T47D (cell line): ENCODE results near the gene GYPC.
"Not testable (repeated sequence)": the region's sequence is repeated elsewhere in the genome, so short reads cannot be mapped to it uniquely, and the experiment has no call there.

Source experiments
- DNase-seq, 2 experiments: peaks; one replicate each; pipeline versions ENCODE4 v3.0.0 to v3.0.0-alpha.2; 2011 to 2012; ENCODE audit warnings: low read depth in 1 of 2, low spot score in 1 of 2
- JUND ChIP-seq: IDR thresholded peaks from 2 replicates; pipeline ENCODE4 v1.6.1; 2012; ENCODE audit warnings: low read depth
- in situ Hi-C: cut with HindIII; loops from 2 replicates; pipeline ENCODE4 v1.10.0; 2016; ENCODE audit warnings: low sequenced_read_pairs, low pct_unique_long_range_greater_than_20kb

GYPC gene, protein sequence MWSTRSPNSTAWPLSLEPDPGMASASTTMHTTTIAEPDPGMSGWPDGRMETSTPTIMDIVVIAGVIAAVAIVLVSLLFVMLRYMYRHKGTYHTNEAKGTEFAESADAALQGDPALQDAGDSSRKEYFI

DNA sequence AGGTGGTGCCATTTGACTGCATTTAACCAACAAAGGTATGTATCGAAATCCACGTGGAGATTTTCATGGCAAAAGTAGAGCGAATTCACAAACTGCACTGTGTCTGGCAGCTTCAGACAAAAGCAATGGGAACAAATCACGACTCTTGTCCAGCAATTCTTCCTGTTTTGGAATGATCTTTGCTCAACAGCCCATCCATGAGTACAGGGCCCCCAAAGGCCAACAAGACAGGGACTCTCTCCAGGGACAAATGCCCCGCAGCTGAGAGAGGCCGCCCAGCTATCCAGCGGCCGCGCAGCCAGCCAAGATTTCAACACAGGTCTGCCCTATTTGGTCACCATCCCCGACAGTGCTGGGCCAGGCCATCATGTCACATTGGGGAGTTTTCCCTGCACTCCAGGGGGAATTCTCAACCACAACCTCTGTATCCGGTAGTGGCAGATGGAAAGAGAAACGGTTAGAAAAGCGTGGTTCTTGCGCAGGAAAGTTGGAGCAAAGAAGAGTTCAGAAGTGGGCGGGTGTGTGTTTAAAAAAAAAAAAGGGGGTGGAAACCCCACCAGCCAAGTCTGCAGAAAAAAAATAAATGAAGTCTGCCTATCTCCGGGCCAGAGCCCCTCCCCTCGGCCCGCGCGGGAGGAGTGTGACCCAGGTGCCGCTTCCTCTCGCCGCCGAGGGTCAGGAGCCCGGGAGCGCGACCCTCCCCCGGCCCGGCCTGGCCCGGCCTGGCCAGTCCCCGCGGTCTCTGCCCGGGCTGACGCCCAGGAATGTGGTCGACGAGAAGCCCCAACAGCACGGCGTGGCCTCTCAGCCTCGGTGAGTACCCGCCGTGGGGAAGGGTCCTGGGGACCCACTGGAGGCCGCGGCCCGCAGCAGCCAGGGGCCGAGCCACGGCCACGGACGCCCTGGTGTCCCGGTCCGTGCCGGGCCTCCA, at the start of gene GYPC:
Gene GYPC (plus strand): TSS at position 659 of the 931 bp plus-strand sequence. CDS start 106 bp downstream, at position 765.
- no peak for DNase-seq
- in situ Hi-C loops = no loop called here

DNA sequence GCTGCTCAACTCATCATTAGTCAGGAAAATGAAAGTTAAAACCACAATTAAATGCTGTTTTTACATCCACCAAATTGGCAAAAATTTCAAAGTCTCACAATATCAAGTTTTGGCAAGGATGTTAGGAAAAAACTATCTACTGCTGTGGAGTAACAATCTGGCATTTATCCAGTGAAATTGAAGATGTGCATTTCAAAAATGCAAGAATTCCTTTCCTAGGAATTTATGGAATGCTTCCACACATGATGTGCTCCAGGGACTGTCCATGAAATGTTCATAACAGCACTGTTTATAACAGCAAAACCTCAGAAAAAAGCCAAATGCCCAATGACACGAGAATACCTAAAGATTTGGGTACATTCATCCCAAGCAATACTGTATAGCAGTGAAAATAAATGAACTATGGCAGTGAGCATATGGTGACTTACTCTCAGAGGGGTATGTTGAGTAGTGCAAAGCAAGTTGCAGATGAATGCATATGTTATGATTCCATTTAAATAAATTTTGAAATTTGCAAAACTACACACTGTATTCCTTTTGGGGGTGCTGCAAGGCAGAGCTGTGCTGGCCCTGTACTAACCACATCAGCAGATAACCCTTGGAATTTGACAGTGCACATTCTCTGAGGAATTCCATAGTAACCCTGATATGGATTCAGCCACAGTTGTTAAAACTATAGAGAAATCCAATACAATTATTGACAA, 41.3 kb upstream of the GYPC start:
- in situ Hi-C loops = no loop called here
- no peak for DNase-seq
- no peak for TF ChIP-seq JUND

More for the DNA sequence above, at the start of gene GYPC:
- TF ChIP-seq JUND = no peak

DNA sequence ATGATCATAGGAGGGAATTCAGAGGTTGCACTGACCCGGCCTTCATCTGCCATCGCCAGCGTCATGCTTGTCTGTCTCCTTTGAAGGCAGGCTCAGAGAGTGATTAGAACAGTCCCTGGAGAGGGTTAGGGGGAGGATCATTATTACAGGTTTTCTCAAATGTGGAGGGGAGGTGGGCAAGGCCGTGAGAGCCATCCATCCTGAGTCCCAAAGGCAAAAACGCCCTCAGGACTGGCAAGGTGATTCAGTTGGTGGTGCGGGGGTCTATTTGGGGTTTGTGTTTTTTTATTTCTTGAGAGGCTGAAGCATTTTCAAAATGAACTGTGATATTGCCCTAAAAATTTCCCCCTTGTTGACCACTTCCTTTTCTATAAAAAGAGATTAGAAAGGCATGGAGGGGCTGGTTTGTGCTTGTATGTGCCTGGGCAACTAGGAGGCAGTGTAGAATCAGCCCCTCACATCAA, 39.3 kb upstream of the GYPC start:
- no peak for DNase-seq
- TF ChIP-seq JUND = no peak
- in situ Hi-C loops = no loop called here

DNA sequence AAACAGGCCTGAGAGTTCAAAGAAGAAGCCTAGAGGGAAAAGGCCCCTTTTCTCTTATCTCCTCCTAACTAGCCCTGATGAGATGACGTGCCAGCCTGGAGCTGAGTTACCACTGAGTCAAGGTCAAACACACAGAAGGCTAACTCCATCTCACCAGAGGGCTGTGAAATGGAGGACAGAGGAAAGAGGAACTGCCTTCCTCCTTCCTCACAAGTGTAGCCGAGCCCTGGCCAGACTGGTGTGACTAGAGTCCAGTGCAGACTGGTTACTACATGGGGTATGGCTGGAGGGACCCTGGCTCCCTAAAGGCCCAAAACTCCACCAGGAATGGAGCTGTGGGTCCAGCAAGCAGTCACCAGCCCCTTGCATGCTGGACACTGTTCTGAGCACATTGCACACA, 35.7 kb upstream of the GYPC start:
- in situ Hi-C loops = no loop called here
- no peak for TF ChIP-seq JUND
- no peak for DNase-seq

DNA sequence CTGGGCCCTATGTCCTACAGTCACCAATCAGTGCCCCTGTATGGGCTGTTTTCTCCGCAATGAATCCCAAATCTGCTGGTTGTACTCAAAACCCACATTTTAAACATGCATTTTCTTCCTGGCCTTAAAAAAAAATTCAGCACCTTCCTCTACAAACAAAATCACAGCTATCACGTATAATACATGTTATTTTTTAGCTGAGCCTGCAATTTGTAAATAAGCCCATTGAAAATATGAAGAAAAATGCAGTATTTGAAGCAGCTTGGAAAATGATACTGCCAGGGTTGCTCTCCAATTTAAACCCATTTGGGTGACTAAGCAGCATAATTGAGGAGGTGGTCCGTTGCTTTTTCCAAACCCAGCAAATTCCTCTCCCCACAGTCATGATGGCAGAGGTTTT, 33.0 kb upstream of the GYPC start:
- in situ Hi-C loops = no loop called here
- TF ChIP-seq JUND = no peak
- DNase-seq = no peak

DNA sequence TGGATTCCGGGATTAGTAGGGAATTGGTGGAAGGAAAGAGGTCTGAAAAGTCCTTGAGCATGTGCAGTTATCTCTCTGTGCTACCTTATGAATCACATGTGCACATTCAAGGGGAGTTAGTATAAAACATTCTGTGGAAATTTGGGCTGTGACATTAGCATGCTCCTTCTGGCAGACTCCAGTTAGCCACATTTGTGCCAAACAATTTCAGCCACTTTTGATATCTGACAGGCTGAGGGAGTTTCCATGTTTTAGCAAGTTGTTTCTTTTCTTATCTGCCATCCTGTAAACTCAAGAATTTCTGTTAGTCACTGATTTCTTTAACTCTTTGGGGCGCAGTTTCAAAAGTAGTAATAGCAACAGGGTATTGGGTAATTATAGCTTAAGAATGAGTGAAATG, 28.3 kb upstream of the GYPC start:
- TF ChIP-seq JUND = no peak
- in situ Hi-C loops = no loop called here
- no peak for DNase-seq

DNA sequence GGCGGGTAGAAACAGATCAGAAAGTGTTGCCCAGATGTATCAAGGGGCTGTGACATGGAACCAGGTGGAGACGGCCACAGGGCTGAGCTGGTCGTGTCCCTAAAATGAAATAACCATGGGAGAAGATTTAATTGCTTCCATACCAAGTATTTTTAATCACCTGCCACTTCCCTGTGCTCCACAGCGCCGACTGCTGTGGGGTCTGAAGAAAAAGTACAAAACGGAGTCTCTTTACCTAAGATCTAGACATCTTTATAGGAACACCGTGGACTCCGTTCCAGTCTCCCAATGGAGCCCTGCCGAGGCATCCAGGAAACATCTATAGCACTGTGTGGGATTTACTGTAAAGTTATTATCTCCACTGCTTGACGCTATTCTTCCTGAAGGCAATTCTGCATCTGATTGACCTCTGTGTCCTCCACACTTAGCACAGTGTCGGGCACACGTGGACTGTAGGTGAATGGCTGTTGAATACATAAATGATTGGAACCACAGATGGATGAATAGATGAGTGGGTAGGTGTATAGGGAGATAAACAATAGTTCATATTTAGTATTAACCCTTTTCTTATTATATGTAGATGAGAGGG, 21.6 kb upstream of the GYPC start:
- in situ Hi-C loops = no loop called here
- TF ChIP-seq JUND = no peak
- DNase-seq = peak in 1 of 2 experiments; percentile 46

DNA sequence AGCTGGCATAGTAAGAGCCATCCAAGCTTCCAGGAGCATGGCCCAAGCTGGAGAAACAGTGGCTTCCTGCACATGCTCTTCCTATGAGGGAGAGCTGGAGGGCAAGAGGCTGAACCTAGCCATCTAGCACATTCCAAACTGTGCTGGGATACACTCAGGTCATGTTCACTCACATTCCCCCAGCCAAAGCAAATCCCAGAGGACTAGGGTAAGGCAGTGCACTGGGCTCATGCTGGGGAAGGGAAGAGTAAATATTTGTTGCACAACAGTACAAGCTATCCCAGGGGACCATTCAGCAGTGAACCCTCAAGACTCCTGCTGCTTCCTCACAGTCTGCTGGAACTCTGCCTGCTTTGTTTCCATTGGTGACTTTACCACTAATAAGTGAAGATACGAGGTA, 20.7 kb upstream of the GYPC start:
- no peak for TF ChIP-seq JUND
- in situ Hi-C loops = no loop called here
- DNase-seq = no peak

DNA sequence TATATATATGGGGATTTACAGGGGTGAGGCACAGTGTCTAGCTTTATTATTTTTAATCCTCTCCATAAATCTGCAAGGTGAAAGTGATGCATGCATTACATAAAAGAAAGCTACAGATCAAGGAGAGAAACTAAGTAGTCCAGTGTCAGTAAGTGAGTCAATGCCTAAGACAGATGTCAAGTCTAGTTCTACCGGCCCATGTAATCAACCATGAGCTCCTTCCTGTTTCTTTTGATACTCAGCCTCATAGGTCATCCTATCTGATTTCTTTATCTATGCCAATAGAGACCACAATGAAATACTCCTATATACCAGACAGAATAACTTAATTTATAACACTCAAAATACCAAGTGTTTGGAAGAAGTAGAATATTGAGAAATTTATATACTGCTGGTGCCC, 20.2 kb upstream of the GYPC start:
- in situ Hi-C loops = no loop called here
- DNase-seq = no peak
- no peak for TF ChIP-seq JUND

DNA sequence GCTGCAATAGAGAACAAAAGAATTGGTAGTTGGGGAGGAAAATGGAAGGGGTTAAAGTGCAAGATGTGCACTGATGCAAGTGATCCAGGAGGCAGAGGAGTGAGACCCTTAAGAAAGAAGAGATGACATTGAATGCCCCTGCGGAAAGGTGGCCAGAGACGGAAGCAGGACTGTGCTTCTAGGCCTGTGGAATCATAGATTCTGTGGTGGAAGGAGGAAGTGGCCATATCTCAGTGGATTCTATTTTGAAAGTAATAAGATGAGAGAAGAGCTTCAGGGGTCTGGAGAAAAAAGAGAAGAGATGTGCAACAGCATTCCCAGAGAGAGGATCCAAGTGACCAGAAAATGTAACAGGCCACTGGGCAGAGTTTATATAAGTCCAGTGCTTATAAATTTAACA, 18.6 kb upstream of the GYPC start:
- DNase-seq = no peak
- no peak for TF ChIP-seq JUND
- in situ Hi-C loops = no loop called here

DNA sequence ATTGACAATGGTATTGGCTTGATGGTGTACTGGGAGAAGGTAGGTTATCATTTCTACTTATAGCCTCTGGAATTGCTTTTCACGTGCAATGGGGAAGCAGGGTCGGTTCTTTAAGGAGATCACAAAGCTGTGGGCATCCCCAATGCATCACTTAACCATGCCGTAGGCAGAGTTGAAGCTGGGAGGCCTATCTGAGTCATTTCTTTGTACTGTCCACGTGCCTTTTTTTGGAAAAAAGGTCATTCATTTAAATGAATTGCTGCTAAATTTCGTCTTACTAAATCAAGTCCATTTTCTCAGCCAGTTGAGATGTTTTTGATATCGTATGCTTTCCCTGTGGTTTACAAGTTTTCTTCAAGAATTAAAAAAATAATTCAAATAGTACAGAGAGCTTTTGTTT, 17.2 kb upstream of the GYPC start:
- no peak for DNase-seq
- no peak for TF ChIP-seq JUND
- in situ Hi-C loops = no loop called here

DNA sequence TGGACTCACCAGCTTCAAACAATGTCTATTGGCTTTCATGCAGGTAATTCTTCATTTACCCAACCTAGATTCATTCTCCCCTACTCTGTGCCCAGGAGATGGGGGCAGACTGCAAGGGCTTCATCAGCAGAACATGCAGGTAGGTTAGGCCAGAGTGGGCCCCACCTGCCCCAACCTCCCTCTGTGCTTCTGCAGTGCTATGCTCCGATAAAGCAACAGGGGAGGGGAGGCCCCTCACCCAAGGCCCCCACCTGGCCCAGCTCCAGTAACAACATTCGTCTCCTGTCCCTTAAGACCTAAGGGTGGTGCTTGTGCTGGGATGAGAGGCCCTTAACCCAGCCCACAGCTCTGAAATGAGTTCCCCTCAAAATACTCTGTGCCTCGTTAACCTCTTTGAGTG, 16.7 kb upstream of the GYPC start:
- in situ Hi-C loops = no loop called here
- no peak for DNase-seq
- no peak for TF ChIP-seq JUND

DNA sequence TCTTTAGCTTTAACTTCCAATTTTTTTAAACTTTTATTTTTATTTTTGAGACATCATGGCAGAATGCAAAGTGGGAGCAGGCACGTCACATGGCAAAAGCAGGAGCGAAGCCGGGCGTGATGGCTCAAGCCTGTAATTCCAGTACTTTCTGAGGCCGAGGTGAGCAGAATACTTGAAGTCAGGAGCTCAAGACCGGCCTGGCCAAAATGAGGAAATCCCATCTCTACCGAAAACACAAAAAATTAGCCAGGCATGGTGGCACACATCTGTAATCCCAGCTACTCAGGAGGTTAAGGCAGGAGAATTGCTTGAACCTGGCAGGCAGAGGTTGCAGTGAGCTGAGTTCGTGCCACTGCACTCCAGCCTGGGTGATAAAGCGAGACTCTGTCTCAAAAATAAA, 14.7 kb upstream of the GYPC start:
- DNase-seq, in situ Hi-C loops: not testable (repeated sequence)
